NCI-H2171 treated with DMSO at 0.1 percent for 48 hours (cell line): ENCODE measurements around the gene NUP210L.

ENCODE experiments used
- DNase-seq: peaks from one replicate; lab custom pipeline; 2025; lab: John Stamatoyannopoulos, UW

Gene NUP210L

GRCh38 chr1:154154534-154155191 lies at the start of gene NUP210L:
TSS of gene NUP210L (minus strand) at chr1:154155073.
- DNase-seq: no peak

- DNase-seq: no peak
These were observed 44.6 kb upstream of the NUP210L start for GRCh38 chr1:154199563-154199879.

- DNase-seq: no peak
These were observed 44.1 kb upstream of the NUP210L start for GRCh38 chr1:154198756-154199562.

GRCh38 chr1:154193821-154194220 lies 38.9 kb upstream of the NUP210L start:
- DNase-seq: peak; percentile 17

GRCh38 chr1:154192476-154192875 lies 37.6 kb upstream of the NUP210L start:
- DNase-seq: no peak

GRCh38 chr1:154191990-154192461 lies 37.2 kb upstream of the NUP210L start, which contains the start of gene TPM3:
TSS of gene TPM3 (minus strand) at chr1:154192100. CDS start at chr1:154192018, 82 bp downstream.
- DNase-seq: peak; percentile 34

- DNase-seq: no peak
These were observed 35.7 kb upstream of the NUP210L start for GRCh38 chr1:154190550-154190949.

GRCh38 chr1:154186852-154187501 lies 32.1 kb upstream of the NUP210L start:
- no peak for DNase-seq

- DNase-seq: peak; percentile 32
These were observed 31.3 kb upstream of the NUP210L start for GRCh38 chr1:154186177-154186576.

- DNase-seq: peak; percentile 98
These were observed 28.4 kb upstream of the NUP210L start for GRCh38 chr1:154183046-154183915.

- DNase-seq: peak; percentile 45
These were observed 27.6 kb upstream of the NUP210L start for GRCh38 chr1:154182344-154183045.

GRCh38 chr1:154181944-154182343 lies 27.1 kb upstream of the NUP210L start:
- DNase-seq: no peak

GRCh38 chr1:154179946-154180687 lies 25.2 kb upstream of the NUP210L start:
- no peak for DNase-seq

GRCh38 chr1:154178911-154179811 lies 24.3 kb upstream of the NUP210L start:
- DNase-seq: no peak

GRCh38 chr1:154178013-154178412 lies 23.1 kb upstream of the NUP210L start:
- no peak for DNase-seq

GRCh38 chr1:154176337-154176736 lies 21.5 kb upstream of the NUP210L start:
- DNase-seq: no peak

- no peak for DNase-seq
These were observed 19.8 kb upstream of the NUP210L start for GRCh38 chr1:154174654-154175053.

- no peak for DNase-seq
These were observed 17.0 kb upstream of the NUP210L start for GRCh38 chr1:154171880-154172279.

- no peak for DNase-seq
These were observed 16.3 kb upstream of the NUP210L start for GRCh38 chr1:154171223-154171583.
